Activated T-helper 2 cell treated with anti-CD3 and anti-CD28 coated beads, Interferon-gamma antibody, Interleukin-2, Interleukin-4, amounts not matched to agents 10 μg/mL and 5 μg/mL and 100 μg/mL, durations not matched to agents 14 hours and 24 hours and 36 hours (primary cell): Measurements from ENCODE around the gene PRKAR1B. TPM values are rescaled to one million over a fixed set of nuclear protein-coding genes. Genes with fewer than 3 reads are reported as not detected.

Experiments used
- DNase-seq: peaks from one replicate; pipeline ENCODE4 v3.0.0; 2021; ENCODE audit warnings: low spot score
- H3K27ac Mint-ChIP-seq: one replicate; pipeline ENCODE4 v1.8.0; 2021; ENCODE audit warnings: mixed read lengths
- H3K27me3 Mint-ChIP-seq: one replicate; pipeline ENCODE4 v1.8.0; 2021; ENCODE audit warnings: low read depth, mixed read lengths
- H3K36me3 Mint-ChIP-seq: one replicate; pipeline ENCODE4 v1.8.0; 2021; ENCODE audit warnings: low read depth, mixed read lengths
- H3K4me1 Mint-ChIP-seq: one replicate; pipeline ENCODE4 v1.8.0; 2021; ENCODE audit warnings: low read depth, mixed read lengths
- H3K4me3 Mint-ChIP-seq: one replicate; pipeline ENCODE4 v1.8.0; 2021; ENCODE audit warnings: low read depth, mild to moderate bottlenecking, moderate library complexity, mixed read lengths
- H3K9me3 Mint-ChIP-seq: one replicate; pipeline ENCODE4 v1.8.0; 2021; ENCODE audit warnings: mixed read lengths
- intact Hi-C: fragments of 100-400 bp; cut with micrococcal nuclease; formaldehyde crosslinking; loops from one replicate; pipeline ENCODE4 v1.15.1; 2023
- total RNA-seq: library from RNA; stranded (reverse); gene quantifications from 2 replicates; pipeline ENCODE4 v1.2.3, GENCODE V29; 2022

The PRKAR1B gene
- total RNA-seq, 1 donor from 2014 or later: 38.9 TPM

GRCh38 chr7:543501-544337 lies 183.4 kb downstream of the PRKAR1B start:
- no peak overlapping the region for H3K27ac Mint-ChIP-seq
- H3K4me3 Mint-ChIP-seq: no peak overlapping the region
- no peaks in the 10 kb centered on the region for H3K27me3 Mint-ChIP-seq
- intact Hi-C loops: no loop called here
- no peak for DNase-seq
- H3K36me3 Mint-ChIP-seq: no peaks in the 10 kb centered on the region
- H3K4me1 Mint-ChIP-seq: peaks cover 3% of the 10 kb centered on the region
- H3K9me3 Mint-ChIP-seq: no peaks in the 10 kb centered on the region

GRCh38 chr7:542713-543500 lies 184.2 kb downstream of the PRKAR1B start:
- Mint-ChIP-seq H3K27me3 (no peaks in the 10 kb centered on the region), H3K4me3 (no peak overlapping the region), H3K9me3 (no peaks in the 10 kb centered on the region), H3K4me1 (peaks cover 3% of the 10 kb centered on the region), H3K27ac (no peak overlapping the region), H3K36me3 (no peaks in the 10 kb centered on the region)
- intact Hi-C loops: no loop called here
- DNase-seq: no peak

- Mint-ChIP-seq H3K36me3 (no peaks in the 10 kb centered on the region), H3K4me3 (no peak overlapping the region), H3K4me1 (peaks cover 3% of the 10 kb centered on the region), H3K27me3 (no peaks in the 10 kb centered on the region), H3K9me3 (no peaks in the 10 kb centered on the region), H3K27ac (no peak overlapping the region)
- no peak for DNase-seq
- intact Hi-C loops: no loop called here
Observed at GRCh38 chr7:542131-542712, 184.9 kb downstream of the PRKAR1B start.

- Mint-ChIP-seq H3K9me3 (no peaks in the 10 kb centered on the region), H3K4me1 (peaks cover 3% of the 10 kb centered on the region), H3K27me3 (no peaks in the 10 kb centered on the region), H3K36me3 (no peaks in the 10 kb centered on the region), H3K4me3 (no peak overlapping the region), H3K27ac (no peak overlapping the region)
- intact Hi-C loops: no loop called here
- DNase-seq: no peak
Observed at GRCh38 chr7:541661-542060, 185.4 kb downstream of the PRKAR1B start.

- H3K4me3 Mint-ChIP-seq: no peak overlapping the region
- H3K27me3 Mint-ChIP-seq: no peaks in the 10 kb centered on the region
- H3K9me3 Mint-ChIP-seq: no peaks in the 10 kb centered on the region
- no peak for DNase-seq
- H3K27ac Mint-ChIP-seq: no peak overlapping the region
- no peaks in the 10 kb centered on the region for H3K36me3 Mint-ChIP-seq
- intact Hi-C loops: no loop called here
- peaks cover 3% of the 10 kb centered on the region for H3K4me1 Mint-ChIP-seq
Observed at GRCh38 chr7:540997-541396, 186.1 kb downstream of the PRKAR1B start.

GRCh38 chr7:540579-540978 lies 186.5 kb downstream of the PRKAR1B start:
- Mint-ChIP-seq H3K9me3 (no peaks in the 10 kb centered on the region), H3K4me3 (no peak overlapping the region), H3K27me3 (no peaks in the 10 kb centered on the region), H3K36me3 (no peaks in the 10 kb centered on the region), H3K4me1 (peaks cover 3% of the 10 kb centered on the region), H3K27ac (no peak overlapping the region)
- no peak for DNase-seq
- intact Hi-C loops: no loop called here

- Mint-ChIP-seq H3K36me3 (no peaks in the 10 kb centered on the region), H3K27ac (no peak overlapping the region), H3K4me3 (no peak overlapping the region), H3K27me3 (no peaks in the 10 kb centered on the region), H3K4me1 (peaks cover 3% of the 10 kb centered on the region), H3K9me3 (no peaks in the 10 kb centered on the region)
- intact Hi-C loops: no loop called here
- no peak for DNase-seq
Observed at GRCh38 chr7:539731-540411, 187.2 kb downstream of the PRKAR1B start.

GRCh38 chr7:538764-539685 lies 188.1 kb downstream of the PRKAR1B start:
- intact Hi-C loops: no loop called here
- Mint-ChIP-seq H3K27ac (no peak overlapping the region), H3K27me3 (no peaks in the 10 kb centered on the region), H3K4me1 (peaks cover 3% of the 10 kb centered on the region), H3K4me3 (no peak overlapping the region), H3K36me3 (no peaks in the 10 kb centered on the region), H3K9me3 (no peaks in the 10 kb centered on the region)
- no peak for DNase-seq

GRCh38 chr7:537911-538634 lies 189.0 kb downstream of the PRKAR1B start:
- intact Hi-C loops: no loop called here
- Mint-ChIP-seq H3K27me3 (no peaks in the 10 kb centered on the region), H3K4me1 (peaks cover 3% of the 10 kb centered on the region), H3K27ac (no peak overlapping the region), H3K36me3 (no peaks in the 10 kb centered on the region), H3K4me3 (no peak overlapping the region), H3K9me3 (no peaks in the 10 kb centered on the region)
- DNase-seq: no peak

- Mint-ChIP-seq H3K4me3 (no peak overlapping the region), H3K27ac (no peak overlapping the region)
Observed at GRCh38 chr7:536231-536630, 190.8 kb downstream of the PRKAR1B start.

GRCh38 chr7:534959-535358 lies 192.1 kb downstream of the PRKAR1B start:
- H3K4me1 Mint-ChIP-seq: no peaks in the 10 kb centered on the region
- H3K36me3 Mint-ChIP-seq: no peaks in the 10 kb centered on the region
- intact Hi-C loops: no loop called here
- H3K27ac Mint-ChIP-seq: no peak overlapping the region
- DNase-seq: no peak
- H3K27me3 Mint-ChIP-seq: peaks cover 3% of the 10 kb centered on the region
- H3K4me3 Mint-ChIP-seq: no peak overlapping the region
- H3K9me3 Mint-ChIP-seq: no peaks in the 10 kb centered on the region

More at GRCh38 chr7:536231-536630, 190.8 kb downstream of the PRKAR1B start:
- intact Hi-C loops: no loop called here
- no peaks in the 10 kb centered on the region for H3K4me1 Mint-ChIP-seq
- H3K9me3 Mint-ChIP-seq: no peaks in the 10 kb centered on the region
- H3K36me3 Mint-ChIP-seq: no peaks in the 10 kb centered on the region
- DNase-seq: no peak
- no peaks in the 10 kb centered on the region for H3K27me3 Mint-ChIP-seq
